Left kidney (tissue), 2 donors: ENCODE data around the gene CHCHD5. TPM values are rescaled to one million over a fixed set of nuclear protein-coding genes. Genes with fewer than 3 reads are reported as not detected.

Source experiments
- DNase-seq: peaks from one replicate; pipeline ENCODE4 v3.0.0-alpha.2; 2013
- polyA plus RNA-seq: library from polyadenylated mRNA; unstranded; fragments of 120-200 nt; gene quantifications from one replicate; pipeline ENCODE4 v1.2.1, GENCODE V29; 2013; ENCODE audit not compliant: insufficient read length

The CHCHD5 gene
- polyA plus RNA-seq, 1 donor, result 20.3 TPM

DNA sequence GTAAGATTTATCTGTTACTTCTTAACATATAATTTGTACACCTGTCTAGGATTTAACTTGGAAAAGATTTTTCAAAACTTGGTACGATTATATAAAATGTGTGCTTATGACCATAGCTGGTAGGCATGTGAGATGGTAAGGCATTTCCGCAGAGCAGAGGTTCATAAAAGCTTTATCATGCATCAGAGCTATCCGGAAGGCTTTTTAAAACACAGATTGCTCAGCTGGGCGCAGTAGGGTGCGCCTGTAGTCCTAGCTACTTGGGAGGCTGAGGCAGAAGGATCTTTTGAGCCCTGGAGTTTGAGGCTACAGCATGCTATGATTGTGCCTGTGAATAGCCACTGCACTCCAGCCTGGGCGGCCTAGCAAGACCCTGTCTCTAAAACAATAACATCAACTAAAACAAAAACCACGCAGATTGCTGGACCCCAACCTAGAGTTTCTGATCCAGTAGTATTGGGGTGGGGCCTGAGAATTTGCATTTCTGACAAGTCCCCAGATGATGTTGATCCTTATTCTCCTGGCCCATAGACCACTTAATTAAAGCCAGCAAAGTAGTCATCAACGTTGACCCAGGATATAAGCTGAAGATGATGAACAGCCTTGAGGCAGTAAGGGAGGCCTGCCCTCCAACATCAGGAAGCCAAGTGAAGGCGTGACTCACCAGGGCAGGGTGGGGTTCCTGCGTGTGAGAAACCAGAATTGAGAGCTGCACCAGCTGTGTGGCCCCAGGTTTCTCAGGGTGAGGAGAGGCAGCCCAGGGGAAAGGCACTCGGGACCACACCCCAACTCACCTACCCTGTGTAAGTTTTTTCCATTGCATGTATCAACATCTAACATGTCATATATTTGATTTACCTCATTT is 39.7 kb downstream of the CHCHD5 start:
- DNase-seq, result no peak

DNA sequence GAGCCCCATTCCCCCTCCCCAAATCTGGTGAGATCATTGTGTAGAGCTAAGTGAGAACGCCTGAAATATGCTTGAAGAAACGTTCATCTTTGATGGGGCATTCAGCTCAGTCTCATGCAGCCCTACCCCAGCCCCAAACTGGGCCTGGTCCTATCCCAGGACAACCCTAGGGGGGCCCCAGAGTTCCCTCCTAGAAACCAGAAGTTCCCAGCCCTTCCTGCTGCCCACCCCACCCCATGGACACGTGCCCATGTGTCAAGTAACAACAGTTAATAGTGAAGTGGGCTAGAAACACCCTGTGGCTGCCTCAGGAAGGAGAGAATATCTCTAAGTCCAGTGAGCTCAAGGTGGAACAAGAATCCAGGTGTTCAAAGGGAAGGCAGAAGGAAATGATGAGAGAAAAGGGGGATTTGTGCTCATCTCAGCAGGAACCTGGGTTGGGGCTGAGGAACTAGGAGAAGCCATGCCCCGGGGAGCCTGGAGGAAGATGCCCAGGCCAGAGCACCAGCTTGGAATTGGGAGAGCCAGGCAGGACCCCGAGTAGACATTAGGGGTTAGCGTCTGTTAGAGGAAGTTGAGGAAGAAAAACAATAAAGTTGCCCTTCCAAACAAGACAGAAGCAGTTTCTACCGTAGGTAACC is 41.2 kb downstream of the CHCHD5 start:
- DNase-seq, result no peak

DNA sequence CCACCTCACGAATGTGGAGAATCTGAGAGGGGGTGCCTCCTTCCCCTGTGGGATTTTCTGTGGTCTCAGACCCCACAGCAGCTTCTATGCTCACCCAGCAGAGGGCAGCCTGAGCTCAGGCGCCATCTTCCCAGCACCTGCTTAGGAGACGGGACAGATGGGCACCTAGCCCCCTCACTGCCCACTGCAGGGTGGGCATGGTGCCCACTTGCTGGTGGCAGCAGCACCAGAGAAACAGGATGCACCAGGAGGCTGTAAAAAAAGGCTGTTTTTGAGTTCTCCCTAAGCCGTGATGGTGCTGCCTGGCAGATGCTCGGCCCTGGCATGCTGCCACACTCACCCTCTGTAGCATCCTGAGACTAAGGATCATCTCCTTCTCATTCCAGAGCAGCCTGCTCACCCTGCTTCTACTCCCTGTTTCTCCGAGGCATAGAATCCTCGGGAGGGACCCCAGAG is 42.2 kb downstream of the CHCHD5 start:
- DNase-seq, result no peak

DNA sequence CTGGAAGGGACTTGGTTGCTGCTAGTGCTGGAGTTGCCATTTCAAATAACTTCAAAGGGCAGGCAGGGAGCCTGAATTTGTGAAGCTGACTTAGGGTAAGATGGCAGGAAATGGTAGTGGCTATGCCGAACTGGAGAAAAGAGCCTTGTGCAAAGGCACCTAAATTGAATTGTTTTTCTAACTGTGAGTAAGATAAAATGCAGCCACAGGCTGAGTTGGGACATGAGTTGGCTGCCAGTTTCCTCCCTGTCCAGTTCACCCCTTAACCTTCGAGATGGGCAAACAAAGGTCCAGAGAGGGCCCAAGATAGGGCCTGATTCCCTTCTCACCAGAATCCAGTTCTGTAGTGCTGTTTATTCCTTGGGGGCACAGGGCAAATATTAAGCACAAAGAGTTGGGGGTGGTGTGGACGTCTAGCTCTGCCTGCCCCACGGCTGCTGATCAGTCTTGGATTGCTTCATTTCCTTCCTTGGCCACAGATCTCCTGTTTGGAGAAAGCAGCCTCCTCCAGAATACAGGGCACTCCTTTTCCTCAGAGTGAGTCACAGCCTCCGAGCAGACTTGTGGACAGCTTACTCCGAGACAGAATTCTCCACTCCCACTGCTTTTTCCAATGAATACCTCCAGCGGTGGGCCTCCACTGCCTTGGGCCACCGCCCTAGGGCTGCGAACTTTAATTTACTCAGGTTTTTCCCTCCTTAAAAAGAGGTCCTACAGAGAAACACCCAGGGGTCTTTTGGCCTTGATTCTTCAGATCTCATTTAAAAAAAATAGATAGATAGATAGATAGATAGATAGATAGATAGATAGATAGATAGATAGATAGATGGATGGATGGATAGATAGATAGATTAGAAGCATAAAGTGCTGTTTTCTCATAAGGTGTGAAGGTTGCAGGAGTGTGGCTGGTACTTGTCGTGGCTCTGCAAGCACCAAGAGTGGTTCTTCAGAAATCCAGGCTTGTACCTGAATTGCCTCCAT is 42.9 kb downstream of the CHCHD5 start:
- no peak for DNase-seq

DNA sequence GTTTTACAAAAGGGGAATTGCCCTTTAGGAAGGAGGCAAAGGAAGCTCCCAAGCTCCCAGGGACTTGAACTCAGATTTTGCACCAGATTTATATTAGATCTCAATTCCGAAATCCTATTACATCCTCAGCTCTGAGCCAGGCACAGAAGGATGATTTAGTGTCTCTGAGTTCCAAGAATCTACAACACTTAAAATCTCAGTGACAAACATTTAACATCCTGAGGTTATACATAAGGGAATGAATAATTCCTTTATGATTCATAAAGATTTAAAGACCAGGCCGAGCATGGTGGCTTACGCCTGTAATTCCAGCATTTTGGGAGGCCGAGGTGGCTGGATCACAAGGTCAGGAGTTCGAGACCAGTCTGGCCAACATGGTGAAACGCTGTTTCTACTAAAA is 44.8 kb downstream of the CHCHD5 start:
- no peak for DNase-seq

DNA sequence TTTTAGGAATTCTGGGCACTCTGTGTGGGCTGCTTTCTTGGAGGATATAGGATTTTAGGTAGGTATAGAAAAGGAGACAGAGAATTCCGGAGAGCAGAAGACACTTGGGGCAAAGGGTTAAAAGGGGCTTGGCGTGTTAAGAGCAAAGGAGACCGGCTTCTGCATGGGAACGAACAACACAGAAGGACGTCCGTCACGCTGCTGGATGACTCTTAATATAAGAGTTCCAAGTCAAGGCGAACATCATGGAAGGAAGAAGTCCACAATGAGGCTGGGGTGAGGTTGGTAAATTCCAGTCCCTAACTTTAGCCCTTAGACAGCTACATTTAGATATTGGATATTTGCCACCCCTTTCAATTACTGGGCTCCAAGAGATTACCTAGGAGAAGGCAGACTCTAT is 45.4 kb downstream of the CHCHD5 start:
- DNase-seq, result no peak

DNA sequence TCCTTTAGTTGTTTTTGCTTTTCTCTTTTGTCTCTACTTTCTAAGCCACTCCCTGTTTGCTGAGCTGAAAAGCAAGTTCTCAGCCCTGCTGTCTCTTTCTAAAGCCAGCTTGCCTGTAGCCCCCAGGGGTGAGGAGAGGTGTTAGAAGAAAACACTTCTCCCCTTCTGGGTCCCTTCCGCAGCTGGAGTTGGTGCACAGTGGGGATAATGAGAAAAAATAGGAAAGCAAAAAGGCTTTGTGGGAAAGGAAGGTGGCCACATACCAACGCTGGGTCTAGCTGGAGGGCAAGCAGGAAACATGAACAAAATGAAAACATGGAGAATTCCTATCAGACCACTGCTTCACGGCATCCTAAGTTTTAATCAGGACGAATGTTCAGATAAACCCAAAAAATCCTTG is 45.9 kb downstream of the CHCHD5 start:
- no peak for DNase-seq

DNA sequence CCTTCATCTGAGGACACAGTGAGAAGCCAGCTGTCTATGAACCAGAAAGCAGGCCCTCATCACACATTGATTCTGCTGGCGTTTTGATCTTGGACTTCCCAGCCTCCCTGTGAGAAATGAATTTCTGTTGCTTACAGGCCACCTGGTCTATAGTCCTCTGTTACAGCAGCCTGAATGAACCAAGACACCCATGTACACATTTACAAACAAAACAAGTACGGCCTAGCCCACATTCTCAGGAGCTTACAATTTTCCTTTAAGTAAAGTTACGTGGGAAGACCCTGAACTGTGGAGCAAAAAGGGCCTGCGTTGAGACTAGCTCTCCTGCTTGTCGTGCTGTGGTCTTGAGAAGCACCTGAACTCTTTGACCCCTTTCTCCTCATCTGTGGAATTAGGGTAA is 49.3 kb downstream of the CHCHD5 start:
- DNase-seq, result no peak

DNA sequence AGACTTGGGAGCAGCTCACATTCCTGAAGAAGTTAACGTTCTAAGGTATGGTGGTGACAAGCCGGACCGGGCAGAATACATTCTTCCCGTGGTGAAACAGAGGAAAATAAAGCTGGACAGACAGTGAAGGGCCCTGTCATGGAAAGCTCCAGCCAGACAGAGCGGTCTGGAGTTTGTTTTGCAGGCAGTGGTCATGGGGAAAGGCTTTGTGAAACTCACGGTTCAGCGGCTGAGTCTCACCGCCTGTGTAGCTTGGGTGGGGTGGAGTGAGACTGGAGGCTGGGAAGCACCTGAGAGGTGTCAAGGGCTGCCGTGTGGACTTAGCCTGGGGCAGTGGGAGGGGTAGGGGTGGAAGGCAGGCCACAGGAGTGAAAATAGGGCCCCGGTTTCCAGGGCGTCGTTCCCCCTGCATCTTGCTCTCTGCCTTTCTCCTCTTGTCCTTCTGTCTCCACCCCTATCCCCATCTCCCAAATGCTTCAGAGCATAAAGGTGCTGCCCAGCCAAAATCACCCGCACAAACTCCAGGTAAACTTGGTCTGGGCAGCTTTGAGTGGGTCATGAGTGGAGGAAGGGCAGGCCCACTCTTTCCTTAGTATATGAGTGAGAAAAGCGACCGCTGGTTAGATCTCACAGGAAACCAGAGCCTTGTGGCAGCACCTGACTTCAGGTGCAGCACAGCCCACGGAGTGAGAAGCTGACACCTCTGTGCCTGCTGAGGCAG is 49.9 kb downstream of the CHCHD5 start:
- no peak for DNase-seq

DNA sequence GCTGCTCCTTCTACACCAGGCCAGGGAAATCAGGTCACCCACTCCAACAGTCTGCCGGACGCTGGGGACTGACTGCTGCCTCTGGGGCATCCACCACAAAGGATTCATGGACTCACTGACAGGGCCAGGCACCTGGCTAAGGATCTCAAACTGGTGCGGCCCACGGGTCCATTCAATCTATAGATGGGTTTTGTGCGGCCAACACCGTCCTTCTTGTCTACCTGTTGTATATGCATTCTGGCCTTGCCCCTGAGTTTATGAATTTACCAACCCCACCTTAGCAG is 50.4 kb downstream of the CHCHD5 start:
- DNase-seq, result no peak

DNA sequence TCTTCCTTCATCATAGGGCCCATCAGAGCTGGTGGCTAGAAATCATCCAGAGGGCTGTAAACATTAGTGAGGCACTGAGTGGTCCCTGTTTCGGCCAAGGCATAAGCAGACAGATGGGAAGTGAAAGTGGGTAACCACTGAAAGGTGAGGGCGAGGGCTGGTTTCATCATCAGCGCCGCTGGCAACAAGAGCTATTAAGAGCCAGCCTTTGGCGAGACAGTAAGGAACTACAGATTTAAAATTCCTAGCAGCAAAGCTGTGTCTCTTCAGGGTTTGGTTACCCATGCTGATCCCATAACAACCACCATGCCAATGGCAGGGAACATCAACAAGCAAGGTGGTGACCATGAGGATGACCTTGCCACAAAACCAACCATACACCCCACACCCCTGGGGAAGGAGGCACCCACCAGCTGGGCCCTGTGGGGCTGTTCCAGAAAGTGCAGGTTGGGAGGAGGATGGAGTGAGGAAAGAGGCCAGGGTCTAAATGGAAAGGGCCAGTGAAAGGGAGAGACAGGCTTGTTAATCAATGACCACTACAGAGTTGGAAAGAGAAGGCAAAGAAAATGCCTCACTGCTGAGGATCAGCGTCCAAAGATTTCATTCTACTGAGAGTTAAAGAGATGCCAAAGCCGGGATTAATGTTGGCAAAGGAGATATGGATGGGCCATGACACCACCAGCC is 52.3 kb downstream of the CHCHD5 start:
- DNase-seq, result no peak

DNA sequence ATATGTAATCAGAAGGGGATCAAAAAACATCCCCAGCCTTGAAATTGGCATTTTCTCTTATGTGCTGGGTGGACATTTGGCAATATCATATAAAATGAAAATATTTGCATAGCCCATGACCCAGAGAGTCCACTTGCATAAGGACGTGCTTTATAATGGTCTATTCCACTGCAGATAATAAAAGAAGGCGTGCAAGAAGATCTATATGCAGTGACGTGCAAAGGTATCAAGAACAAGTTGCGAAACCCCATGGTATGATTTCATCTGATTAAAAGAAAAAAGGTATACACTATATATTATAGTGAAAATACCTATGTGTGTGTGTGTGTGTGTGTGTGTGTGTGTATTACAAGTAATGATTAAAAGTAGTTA is 52.9 kb downstream of the CHCHD5 start:
- no peak for DNase-seq

Other genes starting within 250 kb of the CHCHD5 start
- gene RGPD8, start 151.0 kb upstream of the CHCHD5 start, polyA plus RNA-seq, result 4.7 TPM
- 50.5 TPM for gene TTL, start 102.5 kb upstream of the CHCHD5 start, polyA plus RNA-seq
- gene POLR1B, start 42.1 kb upstream of the CHCHD5 start, polyA plus RNA-seq, result 37.3 TPM
- 64.8 TPM for gene SLC20A1, start 61.3 kb downstream of the CHCHD5 start, polyA plus RNA-seq
- gene NT5DC4, start 136.4 kb downstream of the CHCHD5 start, polyA plus RNA-seq, result 0.83 TPM
- gene CKAP2L, start 180.0 kb downstream of the CHCHD5 start, polyA plus RNA-seq, result 20.9 TPM
- 0.17 TPM for gene IL1A, start 199.9 kb downstream of the CHCHD5 start, polyA plus RNA-seq